ENCODE measurements around the gene AGBL1. TPM values are rescaled to one million over a fixed set of nuclear protein-coding genes. Genes with fewer than 3 reads are reported as not detected.

AGBL1 gene
- total RNA-seq, 1 donor from 2014 or later: not detected

- TF ChIP-seq CTCF (IDR thresholded peaks at IDR 0.05; ENCODE audit: borderline replicate concordance): no peak
- H3K4me1 ChIP-seq: peaks cover 22% of the 10 kb centered on the region
- H3K27ac ChIP-seq (replicated peaks): no peak overlapping the region
- intact Hi-C loops (cut with micrococcal nuclease): no loop called here
- no peaks in the 10 kb centered on the region for H3K36me3 ChIP-seq
- DNase-seq: no peak
- no peaks in the 10 kb centered on the region for H3K27me3 ChIP-seq (ENCODE audit: low read depth)
- H3K4me3 ChIP-seq: no peak overlapping the region
- no peaks in the 10 kb centered on the region for H3K9me3 ChIP-seq (replicated peaks)
Observed at GRCh38 chr15:86830304-86830703, 750.6 kb downstream of the AGBL1 start.

GRCh38 chr15:86833595-86833994 lies 753.9 kb downstream of the AGBL1 start:
- Histone ChIP-seq H3K27ac (replicated peaks) (peak overlapping the region; percentile 78), H3K4me3 (no peak overlapping the region), H3K36me3 (no peaks in the 10 kb centered on the region), H3K9me3 (replicated peaks) (no peaks in the 10 kb centered on the region), H3K27me3 (ENCODE audit: low read depth) (no peaks in the 10 kb centered on the region), H3K4me1 (peaks cover 49% of the 10 kb centered on the region)
- intact Hi-C loops (cut with micrococcal nuclease): no loop called here
- no peak for DNase-seq
- no peak for TF ChIP-seq CTCF (IDR thresholded peaks at IDR 0.05; ENCODE audit: borderline replicate concordance)

GRCh38 chr15:86834115-86834863 lies 754.6 kb downstream of the AGBL1 start:
- peak overlapping the region; percentile 78 for H3K27ac ChIP-seq (replicated peaks)
- no peak for TF ChIP-seq CTCF (IDR thresholded peaks at IDR 0.05; ENCODE audit: borderline replicate concordance)
- peak; percentile 30 for DNase-seq
- no peaks in the 10 kb centered on the region for H3K36me3 ChIP-seq
- H3K27me3 ChIP-seq (ENCODE audit: low read depth): no peaks in the 10 kb centered on the region
- H3K4me3 ChIP-seq: no peak overlapping the region
- H3K9me3 ChIP-seq (replicated peaks): no peaks in the 10 kb centered on the region
- intact Hi-C loops (cut with micrococcal nuclease): no loop called here
- H3K4me1 ChIP-seq: peaks cover 49% of the 10 kb centered on the region

- peak overlapping the region; percentile 58 for H3K27ac ChIP-seq (replicated peaks)
- no peaks in the 10 kb centered on the region for H3K27me3 ChIP-seq (ENCODE audit: low read depth)
- no peak for TF ChIP-seq CTCF (IDR thresholded peaks at IDR 0.05; ENCODE audit: borderline replicate concordance)
- peaks cover 49% of the 10 kb centered on the region for H3K4me1 ChIP-seq
- no peak overlapping the region for H3K4me3 ChIP-seq
- no peaks in the 10 kb centered on the region for H3K9me3 ChIP-seq (replicated peaks)
- H3K36me3 ChIP-seq: no peaks in the 10 kb centered on the region
- intact Hi-C loops (cut with micrococcal nuclease): no loop called here
- DNase-seq: no peak
Observed at GRCh38 chr15:86837294-86838061, 757.8 kb downstream of the AGBL1 start.

- Histone ChIP-seq H3K4me3 (no peak overlapping the region), H3K9me3 (replicated peaks) (no peaks in the 10 kb centered on the region), H3K27ac (replicated peaks) (no peak overlapping the region), H3K4me1 (peaks cover 35% of the 10 kb centered on the region), H3K27me3 (ENCODE audit: low read depth) (no peaks in the 10 kb centered on the region), H3K36me3 (no peaks in the 10 kb centered on the region)
- no peak for DNase-seq
- no peak for TF ChIP-seq CTCF (IDR thresholded peaks at IDR 0.05; ENCODE audit: borderline replicate concordance)
- intact Hi-C loops (cut with micrococcal nuclease): no loop called here
Observed at GRCh38 chr15:86839502-86839901, 759.8 kb downstream of the AGBL1 start.

Measured in left ventricle myocardium inferior (tissue), 1 donor.